WTC11 (cell line): ENCODE measurements around the gene SSR3. TPM values are rescaled to one million over a fixed set of nuclear protein-coding genes. Genes with fewer than 3 reads are reported as not detected.

Experiments used
- ATAC-seq: fragments of 200-7000 bp; cut with Tn5 transposase; 2 replicates; pipeline ENCODE4 v1.10.0; 2021; ENCODE audit warnings: mild to moderate bottlenecking, moderate library complexity
- CTCF ChIA-PET: fragments of 300-600 bp; sonication (Branson Sonifier 250); formaldehyde crosslinking; loops from one replicate; lab custom pipeline; 2021; ENCODE audit warnings: antibody characterized with exemption; lab: Charles Lee
- POLR2A ChIA-PET: fragments of 350-600 bp; sonication (Branson Sonifier 250); formaldehyde crosslinking; loops from one replicate; lab custom pipeline; 2021; ENCODE audit warnings: antibody characterized with exemption; lab: Charles Lee
- DNase-seq: peaks from one replicate; pipeline ENCODE4 v3.0.0; 2021; ENCODE audit warnings: low spot score
- H3K27ac Mint-ChIP-seq: 2 replicates; pipeline ENCODE4 v1.8.0; 2021; ENCODE audit warnings: mixed read lengths
- H3K27me3 Mint-ChIP-seq: 2 replicates; pipeline ENCODE4 v1.8.0; 2021; ENCODE audit warnings: low read depth, mild to moderate bottlenecking, moderate library complexity, mixed read lengths
- H3K36me3 Mint-ChIP-seq: 2 replicates; pipeline ENCODE4 v1.8.0; 2021; ENCODE audit warnings: mixed read lengths
- H3K4me1 Mint-ChIP-seq: 2 replicates; pipeline ENCODE4 v1.8.0; 2022; ENCODE audit warnings: mixed read lengths
- H3K4me3 Mint-ChIP-seq: 2 replicates; pipeline ENCODE4 v1.8.0; 2021; ENCODE audit warnings: mild to moderate bottlenecking, moderate library complexity, mixed read lengths
- H3K9me3 Mint-ChIP-seq: 2 replicates; pipeline ENCODE4 v1.8.0; 2021; ENCODE audit warnings: mixed read lengths
- ATF1 ChIP-seq: sonication (generic); formaldehyde crosslinking; IDR thresholded peaks from 2 replicates; pipeline ENCODE4 v1.8.1; 2023; ENCODE audit warnings: mild to moderate bottlenecking, moderate library complexity, missing genetic modification reagents
- CBFB ChIP-seq: sonication (generic); formaldehyde crosslinking; IDR thresholded peaks from 2 replicates; pipeline ENCODE4 v1.8.1; 2022; ENCODE audit warnings: mild to moderate bottlenecking, low read depth, missing genetic modification reagents
- FOXJ3 ChIP-seq: sonication (generic); formaldehyde crosslinking; IDR thresholded peaks from 2 replicates; pipeline ENCODE4 v1.9.0; 2021; ENCODE audit warnings: missing genetic modification reagents, mild to moderate bottlenecking, borderline replicate concordance
- GTF2I ChIP-seq: fragments of 250-450 bp; sonication (Bioruptor Pico); conservative IDR thresholded peaks from 2 replicates; pipeline ENCODE4 v1.4.0; 2021; ENCODE audit warnings: mild to moderate bottlenecking
- IRF2 ChIP-seq: sonication (generic); formaldehyde crosslinking; IDR thresholded peaks from 2 replicates; pipeline ENCODE4 v1.8.0; 2022; ENCODE audit warnings: low read depth, missing genetic modification reagents, borderline replicate concordance
- MYBL2 ChIP-seq: sonication (generic); formaldehyde crosslinking; IDR thresholded peaks from 2 replicates; pipeline ENCODE4 v1.8.1; 2023; ENCODE audit warnings: mild to moderate bottlenecking, moderate library complexity, missing genetic modification reagents
- NFATC4 ChIP-seq: fragments of 250-450 bp; sonication (Bioruptor Pico); IDR thresholded peaks from 2 replicates; pipeline ENCODE4 v1.9.0; 2021; ENCODE audit warnings: mild to moderate bottlenecking
- NFYB ChIP-seq: sonication (generic); formaldehyde crosslinking; conservative IDR thresholded peaks from 2 replicates; pipeline ENCODE4 v1.8.0; 2022; ENCODE audit warnings: low read depth, missing genetic modification reagents
- NR3C1 ChIP-seq: sonication (generic); formaldehyde crosslinking; conservative IDR thresholded peaks from 2 replicates; pipeline ENCODE4 v1.8.1; 2023; ENCODE audit warnings: low read depth, mild to moderate bottlenecking, missing genetic modification reagents
- OVOL2 ChIP-seq: fragments of 250-450 bp; sonication (Bioruptor Pico); IDR thresholded peaks from 2 replicates; pipeline ENCODE4 v1.9.0; 2021; ENCODE audit warnings: mild to moderate bottlenecking, borderline replicate concordance
- SMAD3 ChIP-seq: sonication (generic); formaldehyde crosslinking; IDR thresholded peaks from 2 replicates; pipeline ENCODE4 v1.8.0; 2022; ENCODE audit warnings: missing genetic modification reagents, mild to moderate bottlenecking, borderline replicate concordance
- SP1 ChIP-seq: sonication (generic); formaldehyde crosslinking; conservative IDR thresholded peaks from 2 replicates; pipeline ENCODE4 v1.8.1; 2022; ENCODE audit warnings: missing genetic modification reagents
- ZNF219 ChIP-seq: sonication (generic); formaldehyde crosslinking; IDR thresholded peaks from 2 replicates; pipeline ENCODE4 v1.8.0; 2023; ENCODE audit warnings: missing genetic modification reagents, mild to moderate bottlenecking, borderline replicate concordance
- ZNF396 ChIP-seq: fragments of 250-450 bp; sonication (Bioruptor Pico); IDR thresholded peaks from 2 replicates; pipeline ENCODE4 v1.8.0; 2021; ENCODE audit warnings: mild to moderate bottlenecking, moderate library complexity, borderline replicate concordance
- total RNA-seq: library from RNA; stranded (reverse); gene quantifications from 3 replicates; pipeline ENCODE4 v1.2.3, GENCODE V29; 2021
- TF ChIP-seq, protein P1 (sequence below): sonication (generic); formaldehyde crosslinking; IDR thresholded peaks from 2 replicates; pipeline ENCODE4 v1.8.1; 2023; ENCODE audit warnings: mild to moderate bottlenecking, missing genetic modification reagents, moderate library complexity
- TF ChIP-seq, protein P2 (sequence below): sonication (generic); formaldehyde crosslinking; IDR thresholded peaks from 2 replicates; pipeline ENCODE4 v1.8.1; 2023; ENCODE audit warnings: mild to moderate bottlenecking, moderate library complexity, missing genetic modification reagents
- TF ChIP-seq, protein P3 (sequence below): sonication (generic); formaldehyde crosslinking; IDR thresholded peaks from 2 replicates; pipeline ENCODE4 v1.8.1; 2022; ENCODE audit warnings: low read depth, mild to moderate bottlenecking, moderate library complexity, missing genetic modification reagents, borderline replicate concordance
- TF ChIP-seq, protein P4 (sequence below): sonication (generic); formaldehyde crosslinking; IDR thresholded peaks from 2 replicates; pipeline ENCODE4 v1.8.1; 2022; ENCODE audit warnings: mild to moderate bottlenecking, moderate library complexity, missing genetic modification reagents
- TF ChIP-seq, protein P5 (sequence below): sonication (generic); formaldehyde crosslinking; IDR thresholded peaks from 2 replicates; pipeline ENCODE4 v1.8.0; 2023; ENCODE audit warnings: missing genetic modification reagents

The SSR3 gene
- total RNA-seq, 1 experiment from 2014 or later = 162 TPM

DNA sequence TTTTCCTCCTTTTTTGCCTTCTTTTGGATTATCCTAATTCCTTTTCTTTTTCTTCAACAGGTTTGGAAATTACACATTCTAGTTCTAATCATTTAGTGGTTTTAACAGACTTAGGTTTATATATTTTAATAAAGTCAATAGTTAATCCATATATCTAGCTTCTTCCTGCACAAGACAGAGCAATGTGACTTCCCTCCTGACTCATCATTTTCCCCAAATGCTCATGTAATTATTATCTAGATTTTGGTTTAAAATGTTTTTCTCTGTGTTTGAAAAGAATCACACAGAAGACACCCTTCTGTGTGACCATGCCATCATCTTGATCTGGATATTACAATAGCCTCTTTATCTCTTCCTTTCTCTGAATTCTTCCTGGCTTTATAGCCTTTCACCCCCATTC, 28.6 kb upstream of the SSR3 start:
- no peak overlapping the region for H3K4me3 Mint-ChIP-seq
- TF ChIP-seq MYBL2 (CRISPR knock-in tag) (no peak), IRF2 (CRISPR knock-in tag) (no peak), ATF1 (CRISPR knock-in tag) (no peak), OVOL2 (CRISPR knock-in tag) (no peak), SMAD3 (CRISPR knock-in tag) (no peak), ZNF219 (no peak), NR3C1 (CRISPR knock-in tag) (no peak), CBFB (no peak)
- TF ChIP-seq, protein P1, sequence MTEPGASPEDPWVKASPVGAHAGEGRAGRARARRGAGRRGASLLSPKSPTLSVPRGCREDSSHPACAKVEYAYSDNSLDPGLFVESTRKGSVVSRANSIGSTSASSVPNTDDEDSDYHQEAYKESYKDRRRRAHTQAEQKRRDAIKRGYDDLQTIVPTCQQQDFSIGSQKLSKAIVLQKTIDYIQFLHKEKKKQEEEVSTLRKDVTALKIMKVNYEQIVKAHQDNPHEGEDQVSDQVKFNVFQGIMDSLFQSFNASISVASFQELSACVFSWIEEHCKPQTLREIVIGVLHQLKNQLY (CRISPR knock-in tag) = no peak
- TF ChIP-seq, protein P2, sequence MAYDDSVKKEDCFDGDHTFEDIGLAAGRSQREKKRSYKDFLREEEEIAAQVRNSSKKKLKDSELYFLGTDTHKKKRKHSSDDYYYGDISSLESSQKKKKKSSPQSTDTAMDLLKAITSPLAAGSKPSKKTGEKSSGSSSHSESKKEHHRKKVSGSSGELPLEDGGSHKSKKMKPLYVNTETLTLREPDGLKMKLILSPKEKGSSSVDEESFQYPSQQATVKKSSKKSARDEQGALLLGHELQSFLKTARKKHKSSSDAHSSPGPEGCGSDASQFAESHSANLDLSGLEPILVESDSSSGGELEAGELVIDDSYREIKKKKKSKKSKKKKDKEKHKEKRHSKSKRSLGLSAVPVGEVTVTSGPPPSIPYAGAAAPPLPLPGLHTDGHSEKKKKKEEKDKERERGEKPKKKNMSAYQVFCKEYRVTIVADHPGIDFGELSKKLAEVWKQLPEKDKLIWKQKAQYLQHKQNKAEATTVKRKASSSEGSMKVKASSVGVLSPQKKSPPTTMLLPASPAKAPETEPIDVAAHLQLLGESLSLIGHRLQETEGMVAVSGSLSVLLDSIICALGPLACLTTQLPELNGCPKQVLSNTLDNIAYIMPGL (CRISPR knock-in tag) = no peak
- TF ChIP-seq, protein P3, sequence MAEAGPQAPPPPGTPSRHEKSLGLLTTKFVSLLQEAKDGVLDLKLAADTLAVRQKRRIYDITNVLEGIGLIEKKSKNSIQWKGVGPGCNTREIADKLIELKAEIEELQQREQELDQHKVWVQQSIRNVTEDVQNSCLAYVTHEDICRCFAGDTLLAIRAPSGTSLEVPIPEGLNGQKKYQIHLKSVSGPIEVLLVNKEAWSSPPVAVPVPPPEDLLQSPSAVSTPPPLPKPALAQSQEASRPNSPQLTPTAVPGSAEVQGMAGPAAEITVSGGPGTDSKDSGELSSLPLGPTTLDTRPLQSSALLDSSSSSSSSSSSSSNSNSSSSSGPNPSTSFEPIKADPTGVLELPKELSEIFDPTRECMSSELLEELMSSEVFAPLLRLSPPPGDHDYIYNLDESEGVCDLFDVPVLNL (CRISPR knock-in tag) = no peak
- ChIA-PET POLR2A (no interaction called here), CTCF (no interaction called here)
- H3K4me1 Mint-ChIP-seq = 0 out of 2 replicates have a peak, but pooled peaks cover 4% of the 10 kb centered on the region
- no peaks in the 10 kb centered on the region for H3K27me3 Mint-ChIP-seq
- ATAC-seq (no peak), DNase-seq (no peak)
- no peak overlapping the region for H3K27ac Mint-ChIP-seq
- no peaks in the 10 kb centered on the region for H3K36me3 Mint-ChIP-seq
- H3K9me3 Mint-ChIP-seq = no peaks in the 10 kb centered on the region

DNA sequence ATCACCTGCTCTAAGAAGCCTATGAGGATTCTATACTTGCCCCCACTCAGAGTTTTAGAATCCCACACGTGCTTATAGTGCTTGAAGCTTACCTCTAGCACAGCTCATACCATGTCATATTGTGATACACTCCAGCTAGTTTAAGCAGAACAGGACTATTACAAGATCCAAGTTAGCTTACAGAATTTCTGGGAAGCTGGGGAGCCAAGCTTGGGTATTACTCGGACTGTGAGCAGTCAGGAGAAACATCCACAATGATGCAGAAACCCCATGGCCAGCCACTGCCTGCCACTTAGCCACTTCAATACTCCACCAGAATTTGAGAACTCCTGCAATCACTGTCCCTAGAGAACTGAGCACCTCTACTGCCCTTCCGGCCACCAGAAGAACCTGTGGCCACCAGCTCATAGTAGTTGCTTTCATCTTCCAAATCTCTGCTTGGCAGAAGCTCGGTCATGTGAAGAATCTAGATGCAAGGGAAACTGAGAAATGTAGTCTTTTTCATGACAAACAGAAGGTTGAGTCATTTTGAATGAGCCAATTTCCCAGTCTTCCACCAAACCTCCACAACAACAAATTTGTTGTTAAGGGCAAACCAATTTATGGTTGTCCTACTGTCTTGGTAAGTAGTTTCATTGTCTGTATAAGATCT, 27.7 kb upstream of the SSR3 start:
- DNase-seq (no peak), ATAC-seq (no peak)
- POLR2A ChIA-PET = no interaction called here
- H3K27me3 Mint-ChIP-seq = no peaks in the 10 kb centered on the region
- CTCF ChIA-PET = no interaction called here
- TF ChIP-seq SP1 (CRISPR knock-in tag) (no peak), MYBL2 (CRISPR knock-in tag) (no peak), NFATC4 (CRISPR knock-in tag) (no peak), GTF2I (no peak), NFYB (CRISPR knock-in tag) (no peak), FOXJ3 (CRISPR knock-in tag) (no peak), ZNF396 (CRISPR knock-in tag) (no peak)
- TF ChIP-seq, protein P3 (CRISPR knock-in tag) = no peak
- TF ChIP-seq, protein P4, sequence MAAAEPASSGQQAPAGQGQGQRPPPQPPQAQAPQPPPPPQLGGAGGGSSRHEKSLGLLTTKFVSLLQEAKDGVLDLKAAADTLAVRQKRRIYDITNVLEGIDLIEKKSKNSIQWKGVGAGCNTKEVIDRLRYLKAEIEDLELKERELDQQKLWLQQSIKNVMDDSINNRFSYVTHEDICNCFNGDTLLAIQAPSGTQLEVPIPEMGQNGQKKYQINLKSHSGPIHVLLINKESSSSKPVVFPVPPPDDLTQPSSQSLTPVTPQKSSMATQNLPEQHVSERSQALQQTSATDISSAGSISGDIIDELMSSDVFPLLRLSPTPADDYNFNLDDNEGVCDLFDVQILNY (CRISPR knock-in tag) = no peak
- TF ChIP-seq, protein P5, sequence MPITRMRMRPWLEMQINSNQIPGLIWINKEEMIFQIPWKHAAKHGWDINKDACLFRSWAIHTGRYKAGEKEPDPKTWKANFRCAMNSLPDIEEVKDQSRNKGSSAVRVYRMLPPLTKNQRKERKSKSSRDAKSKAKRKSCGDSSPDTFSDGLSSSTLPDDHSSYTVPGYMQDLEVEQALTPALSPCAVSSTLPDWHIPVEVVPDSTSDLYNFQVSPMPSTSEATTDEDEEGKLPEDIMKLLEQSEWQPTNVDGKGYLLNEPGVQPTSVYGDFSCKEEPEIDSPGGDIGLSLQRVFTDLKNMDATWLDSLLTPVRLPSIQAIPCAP = no peak
- H3K36me3 Mint-ChIP-seq = no peaks in the 10 kb centered on the region
- H3K27ac Mint-ChIP-seq = no peak overlapping the region
- 0 out of 2 replicates have a peak, but pooled peaks cover 4% of the 10 kb centered on the region for H3K4me1 Mint-ChIP-seq
- no peaks in the 10 kb centered on the region for H3K9me3 Mint-ChIP-seq
- H3K4me3 Mint-ChIP-seq = no peak overlapping the region
